ENCODE results near the gene C7orf33.
"Not testable (repeated sequence)": the region's sequence is repeated elsewhere in the genome, so short reads cannot be mapped to it uniquely, and the experiment has no call there.

C7orf33 gene

GRCh38 chr7:148575640-148576411, 14.7 kb upstream of the C7orf33 start:
- DNase-seq (ENCODE audit: extremely low spot score, insufficient read length, low read depth) (peak; percentile 37), FAIRE-seq (peak; percentile 85)

GRCh38 chr7:148579366-148579765, 11.2 kb upstream of the C7orf33 start:
- FAIRE-seq (no peak), DNase-seq (ENCODE audit: extremely low spot score, insufficient read length, low read depth) (no peak)

GRCh38 chr7:148580446-148580845, 10.1 kb upstream of the C7orf33 start:
- DNase-seq (ENCODE audit: extremely low spot score, insufficient read length, low read depth) = no peak

GRCh38 chr7:148581624-148582023, 8.9 kb upstream of the C7orf33 start:
- FAIRE-seq = no peak
- DNase-seq (ENCODE audit: extremely low spot score, insufficient read length, low read depth) = no peak

More at GRCh38 chr7:148580446-148580845, 10.1 kb upstream of the C7orf33 start:
- no peak for FAIRE-seq

DNA sequence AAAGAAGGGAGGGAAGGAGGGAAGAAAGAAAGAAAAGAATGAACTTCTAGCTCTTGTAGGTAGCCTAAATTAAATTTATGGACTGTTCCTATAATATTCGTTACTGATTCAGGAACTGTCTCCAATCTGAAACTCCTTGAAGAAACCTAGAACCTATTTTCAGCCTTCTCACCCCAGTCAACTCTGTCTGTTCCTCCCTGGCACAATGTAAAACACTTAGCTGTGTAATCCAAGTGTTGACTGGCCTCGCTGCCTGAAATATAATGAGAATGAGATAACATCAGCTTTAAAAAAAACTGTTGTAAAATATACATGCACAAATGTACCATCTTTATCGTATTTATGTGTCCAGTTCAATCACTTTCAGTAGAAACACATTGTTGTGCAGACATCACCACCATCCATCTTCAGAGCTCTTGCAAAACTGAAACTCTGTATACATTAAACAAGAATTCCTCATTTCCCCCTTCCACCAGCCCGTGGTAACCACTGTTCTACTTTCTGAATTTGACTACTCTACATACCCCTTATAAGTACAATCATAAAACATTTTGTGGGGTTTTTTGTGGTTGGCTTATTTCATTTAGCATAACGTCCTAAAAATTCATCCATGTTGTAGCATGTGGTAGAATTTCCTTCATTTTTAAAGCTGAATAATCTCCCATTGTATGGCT, 6.3 kb upstream of the C7orf33 start:
- peak; percentile 42 for FAIRE-seq

DNA sequence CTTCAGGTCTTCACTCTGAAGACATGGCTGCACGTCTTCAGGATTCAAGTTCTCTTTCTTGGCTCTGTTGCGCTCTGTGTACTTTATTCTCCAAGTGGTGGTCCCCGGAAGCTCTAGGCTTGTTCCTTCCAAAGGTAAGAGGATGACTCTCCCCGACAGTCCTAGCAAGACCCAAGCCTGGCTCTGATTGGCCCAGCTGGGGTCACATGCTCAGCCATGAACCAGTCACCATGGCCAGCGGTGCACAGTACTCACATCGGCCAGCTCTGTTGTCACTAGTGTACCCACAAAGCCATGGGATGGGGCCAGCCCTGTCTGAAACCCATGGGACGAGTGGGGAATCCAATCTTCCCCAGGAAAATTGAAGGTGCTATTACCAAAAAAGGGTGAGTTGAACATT, 5.2 kb upstream of the C7orf33 start:
- FAIRE-seq (no peak), DNase-seq (ENCODE audit: extremely low spot score, insufficient read length, low read depth) (no peak)

More for the DNA sequence above, 6.3 kb upstream of the C7orf33 start:
- no peak for DNase-seq (ENCODE audit: extremely low spot score, insufficient read length, low read depth)

DNA sequence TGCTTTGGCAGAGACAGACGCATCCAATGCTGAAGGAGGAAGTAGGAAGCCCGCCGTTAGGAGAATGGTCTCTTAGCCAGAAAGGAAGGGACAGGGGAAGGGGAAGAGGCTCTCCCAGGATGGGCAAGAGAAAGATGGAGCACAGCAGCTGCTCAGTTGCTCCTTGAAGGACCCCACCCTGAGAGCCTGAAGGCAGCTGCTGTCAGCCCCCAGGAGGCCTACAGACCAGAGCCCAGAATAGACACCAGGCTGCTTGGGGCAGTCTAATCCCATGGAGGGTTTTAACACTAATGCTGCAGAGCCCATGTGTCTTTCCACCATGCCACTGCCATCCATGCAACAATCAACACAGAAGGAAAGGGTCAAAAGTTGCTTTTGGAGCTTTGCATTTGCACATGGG, 3.5 kb upstream of the C7orf33 start:
- FAIRE-seq = no peak
- no peak for DNase-seq (ENCODE audit: extremely low spot score, insufficient read length, low read depth)

DNA sequence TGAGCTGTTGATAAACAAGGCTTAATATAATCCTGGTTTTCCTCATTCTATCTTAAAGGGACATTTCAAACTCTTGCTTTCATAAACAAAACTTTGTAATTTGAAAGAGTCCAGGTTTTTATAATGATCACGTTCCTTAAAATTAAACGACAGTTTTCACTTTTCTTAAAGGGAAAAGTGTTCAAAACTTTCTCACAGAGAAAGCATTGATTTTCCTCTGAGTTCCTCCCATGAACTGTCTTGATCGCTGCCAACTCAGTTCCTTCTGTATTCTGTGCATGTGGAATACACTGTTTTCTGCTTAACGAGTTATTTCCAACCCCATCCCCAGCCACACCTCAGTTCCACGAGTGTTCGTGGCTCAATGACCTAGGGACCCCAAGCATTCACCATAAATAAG, 2.4 kb upstream of the C7orf33 start:
- FAIRE-seq (no peak), DNase-seq (ENCODE audit: extremely low spot score, insufficient read length, low read depth) (no peak)

- DNase-seq (ENCODE audit: extremely low spot score, insufficient read length, low read depth) (no peak), FAIRE-seq (no peak)
Observed at GRCh38 chr7:148588670-148589131, 1.9 kb upstream of the C7orf33 start.

- FAIRE-seq (no peak), DNase-seq (ENCODE audit: extremely low spot score, insufficient read length, low read depth) (no peak)
Observed at GRCh38 chr7:148589640-148590039, 926 bp upstream of the C7orf33 start.

DNA sequence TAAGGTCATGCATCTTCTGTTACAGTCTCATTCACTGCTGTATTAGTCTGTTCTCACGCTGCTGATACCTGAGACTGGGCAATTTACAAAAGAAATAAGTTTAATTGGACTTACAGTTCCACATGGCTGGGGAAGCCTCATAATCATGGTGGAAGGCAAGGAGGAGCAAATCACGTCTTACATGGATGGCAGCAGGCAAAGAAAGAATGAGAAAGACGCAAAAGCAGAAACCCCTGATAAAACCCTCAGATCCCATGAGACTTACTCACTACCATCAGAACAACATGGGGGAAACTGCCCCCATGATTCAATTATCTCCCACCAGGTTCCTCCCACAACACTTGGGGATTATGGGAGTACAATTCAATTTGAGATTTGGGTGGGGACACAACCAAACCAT, 5.8 kb downstream of the C7orf33 start:
- DNase-seq (ENCODE audit: extremely low spot score, insufficient read length, low read depth) = not testable (repeated sequence)

DNA sequence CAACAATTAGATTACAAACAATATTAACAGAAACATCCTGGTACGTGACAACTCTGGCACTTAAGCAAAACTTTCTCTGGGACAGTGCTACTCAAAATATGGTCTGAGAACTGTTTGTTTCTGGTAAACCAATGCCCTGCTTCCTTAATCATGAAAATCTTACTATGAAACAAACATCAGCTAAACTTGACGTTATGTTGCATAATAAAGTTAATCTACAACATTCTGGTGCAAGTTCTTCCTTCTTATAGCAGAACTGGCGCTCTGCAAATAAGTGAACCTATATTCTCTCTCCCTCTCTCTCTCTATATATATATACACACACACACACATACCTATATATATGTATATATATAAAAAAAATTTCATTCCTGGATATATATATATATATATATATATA, 7.8 kb downstream of the C7orf33 start:
- no peak for DNase-seq (ENCODE audit: extremely low spot score, insufficient read length, low read depth)
- FAIRE-seq = no peak

More for the DNA sequence above, 5.8 kb downstream of the C7orf33 start:
- FAIRE-seq = not testable (repeated sequence)

DNA sequence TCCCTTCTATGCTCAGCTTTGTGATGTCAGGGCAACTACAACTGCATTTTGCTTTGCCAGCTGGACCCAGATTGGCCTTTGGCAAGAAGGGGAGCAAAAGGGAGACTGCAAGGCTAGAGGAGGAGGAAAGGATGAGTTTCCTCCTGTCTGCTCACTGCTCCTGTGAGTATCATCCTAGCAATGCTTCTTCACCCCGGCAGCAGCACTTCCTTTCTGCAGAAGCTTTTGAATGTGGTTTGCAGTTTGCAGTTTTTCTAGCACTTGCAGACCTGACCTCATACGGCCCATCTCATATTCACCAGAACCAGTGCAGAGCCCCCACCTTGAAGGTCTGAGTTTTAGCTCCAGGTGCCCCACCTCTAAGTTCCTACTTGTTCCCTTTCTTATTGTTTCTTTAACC, 14.8 kb downstream of the C7orf33 start:
- no peak for DNase-seq (ENCODE audit: extremely low spot score, insufficient read length, low read depth)
- FAIRE-seq = no peak

DNA sequence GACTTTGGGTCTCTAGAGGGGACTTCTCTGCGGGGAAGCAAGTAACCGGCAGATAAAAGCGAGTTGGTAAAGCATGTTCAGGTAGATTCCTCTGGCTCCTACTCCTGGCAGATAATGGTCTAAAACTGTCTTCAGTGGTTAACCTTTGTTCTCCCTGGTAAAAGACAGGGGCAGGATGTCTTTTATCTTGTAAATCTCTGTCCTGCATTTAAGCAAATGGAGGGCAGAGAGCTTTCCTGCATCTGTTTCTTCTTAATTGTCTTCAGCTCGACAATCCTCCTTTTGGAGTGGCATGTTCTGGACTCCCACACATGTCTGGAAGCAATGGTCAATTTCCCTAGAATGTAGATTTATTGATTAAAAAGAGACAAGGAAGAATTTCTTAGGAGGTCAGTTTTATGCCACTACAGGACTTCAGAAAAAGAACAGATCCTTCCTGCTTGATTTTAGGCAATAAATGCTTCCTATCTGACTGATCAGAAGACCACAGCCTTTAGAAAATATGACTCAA, 16.6 kb downstream of the C7orf33 start:
- FAIRE-seq = no peak
- DNase-seq (ENCODE audit: extremely low spot score, insufficient read length, low read depth) = no peak

DNA sequence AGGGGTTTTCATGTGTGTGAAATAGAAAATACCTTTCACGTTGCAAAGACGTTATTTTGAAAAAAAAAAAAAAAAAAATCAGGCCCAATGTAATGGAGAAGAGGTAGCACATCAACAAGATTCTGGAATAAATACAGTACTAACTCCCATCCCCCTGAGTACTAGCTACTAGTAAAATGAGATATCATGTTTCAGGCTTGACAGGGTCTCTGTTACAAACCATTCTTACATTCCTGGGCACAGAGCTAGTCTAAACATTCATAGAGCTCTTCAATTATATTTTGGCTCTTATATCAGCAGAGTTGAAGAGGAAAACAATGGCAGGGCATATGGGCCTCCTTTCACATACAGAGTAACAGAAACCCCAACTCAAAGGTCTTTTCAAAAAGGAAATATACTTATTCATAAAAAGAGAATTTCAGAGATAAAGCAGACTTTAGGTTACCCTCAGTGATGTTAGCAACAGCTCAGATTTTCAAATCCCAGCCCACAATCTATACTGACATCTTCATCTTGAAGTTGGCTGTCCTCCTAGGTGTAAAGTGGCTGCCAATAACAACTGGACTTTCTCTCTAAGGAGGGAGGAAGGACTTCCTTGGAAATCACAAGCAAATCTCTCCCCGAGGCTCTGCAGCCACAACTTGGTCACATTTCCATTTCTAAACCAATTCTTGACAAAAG, 18.6 kb downstream of the C7orf33 start:
- FAIRE-seq (no peak), DNase-seq (ENCODE audit: extremely low spot score, insufficient read length, low read depth) (no peak)

DNA sequence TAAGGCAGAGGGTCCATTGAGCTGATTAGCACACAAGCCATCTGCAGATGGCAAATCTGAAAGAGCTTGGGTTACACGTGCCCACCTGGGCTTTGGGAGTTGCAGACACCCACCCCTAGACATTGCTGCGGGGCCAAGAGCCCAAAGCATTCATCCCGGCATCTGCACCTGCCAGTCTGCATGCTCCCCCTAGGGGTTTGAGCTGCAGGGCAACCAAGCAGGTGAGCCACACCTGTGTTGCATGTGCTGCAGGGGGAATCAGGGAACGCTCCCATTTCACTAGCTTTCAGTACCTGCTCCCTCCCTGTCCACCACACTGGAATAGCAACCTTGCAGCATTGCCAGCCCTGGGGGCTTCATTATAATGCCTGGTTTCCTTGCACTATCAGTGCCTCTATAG, 21.1 kb downstream of the C7orf33 start:
- DNase-seq (ENCODE audit: extremely low spot score, insufficient read length, low read depth) (no peak), FAIRE-seq (no peak)

DNA sequence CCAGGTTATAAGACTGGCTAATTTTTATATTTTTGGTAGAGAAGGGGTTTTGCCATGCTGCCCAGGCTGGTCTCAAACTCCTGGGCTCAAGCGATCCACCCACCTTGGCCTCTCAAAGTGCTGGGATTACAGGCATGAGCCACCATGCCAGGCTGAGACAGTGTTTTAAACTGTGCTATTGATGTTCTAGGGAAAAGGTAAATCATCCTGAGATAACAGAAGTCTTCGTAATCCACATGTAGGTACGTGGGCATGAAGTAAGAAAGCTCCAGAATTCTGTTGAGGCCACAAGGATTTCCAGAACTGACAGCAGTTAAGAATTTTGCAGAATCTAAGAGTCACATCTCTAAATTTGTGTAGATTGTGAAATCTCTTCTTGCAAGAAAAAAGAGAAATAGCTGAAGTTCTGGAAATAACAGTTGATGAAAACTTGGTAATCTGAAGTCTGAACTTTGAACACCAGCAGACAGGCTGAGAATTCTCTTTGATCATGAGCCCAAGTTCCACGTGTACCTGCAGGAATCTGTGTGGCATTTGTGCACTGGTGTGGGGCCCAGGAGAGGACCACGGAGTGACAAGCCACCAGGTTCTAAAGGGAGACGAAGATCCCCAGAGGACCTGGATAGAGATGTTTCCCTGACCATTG, 24.6 kb downstream of the C7orf33 start:
- FAIRE-seq = no peak
- DNase-seq (ENCODE audit: extremely low spot score, insufficient read length, low read depth) = no peak

GRCh38 chr7:148620749-148621359, 30.3 kb downstream of the C7orf33 start:
- DNase-seq (ENCODE audit: extremely low spot score, insufficient read length, low read depth) = no peak
- no peak for FAIRE-seq

GRCh38 chr7:148621563-148621962, 31.0 kb downstream of the C7orf33 start:
- DNase-seq (ENCODE audit: extremely low spot score, insufficient read length, low read depth) (no peak), FAIRE-seq (no peak)

Measured in GM18507 (cell line).